Testis (tissue), 3 donors: ENCODE data around the gene PSMD7. TPM values are rescaled to one million over a fixed set of nuclear protein-coding genes. Genes with fewer than 3 reads are reported as not detected.
"Not testable (repeated sequence)": the region's sequence is repeated elsewhere in the genome, so short reads cannot be mapped to it uniquely, and the experiment has no call there.

Experiments
- DNase-seq: peaks from one replicate; pipeline ENCODE4 v3.0.0-alpha.2; 2019
- H3K27ac ChIP-seq, 2 donors: fragments of 200-600 bp; sonication (generic); one replicate each; pipeline ENCODE4 v1.5.1; 2019
- H3K27me3 ChIP-seq: fragments of 200-600 bp; sonication (generic); one replicate; pipeline ENCODE4 v1.5.1; 2019
- H3K36me3 ChIP-seq: fragments of 200-600 bp; sonication (generic); one replicate; pipeline ENCODE4 v1.5.1; 2017; ENCODE audit warnings: low read depth; ENCODE audit errors: missing control alignments
- H3K4me1 ChIP-seq: fragments of 200-600 bp; sonication (generic); one replicate; pipeline ENCODE4 v1.5.1; 2019
- H3K4me3 ChIP-seq, 2 donors: fragments of 200-600 bp; sonication (generic); one replicate each; pipeline ENCODE4 v1.5.1; 2017 to 2019
- H3K9me3 ChIP-seq: fragments of 200-600 bp; sonication (generic); one replicate; pipeline ENCODE4 v1.5.1; 2017
- WGBS, 2 donors: methylation state at CpG; one replicate each; pipeline ENCODE4 v1.1.5; 2018; 5-methylcytosine and 5-hydroxymethylcytosine counted together
- intact Hi-C: fragments of 100-400 bp; cut with DNase I; formaldehyde crosslinking; loops from one replicate; pipeline ENCODE4 v1.15.1; 2023; ENCODE audit warnings: low total_unique reads
- polyA plus RNA-seq: library from polyadenylated mRNA; stranded (reverse); fragments of 350-450 nt; fragmentation: Illumina TruSeq; extraction: RNeasy Lipid Tissue Mini Kit (QIAGEN cat#74804); gene quantifications from one replicate; pipeline ENCODE4 v1.2.3, GENCODE V29; 2014; ENCODE audit warnings: low read depth, low replicate concordance; ENCODE audit not compliant: insufficient read depth
- total RNA-seq, 2 donors: library from RNA; depleted of rRNA; stranded (reverse); fragments of >200 nt; gene quantifications; one replicate each; pipeline ENCODE4 v1.2.3, GENCODE V29; 2016

PSMD7 gene
- total and polyA plus RNA-seq, 3 donors from 2014 or later, result 51.6 to 91.4 (median 61.4) TPM

DNA sequence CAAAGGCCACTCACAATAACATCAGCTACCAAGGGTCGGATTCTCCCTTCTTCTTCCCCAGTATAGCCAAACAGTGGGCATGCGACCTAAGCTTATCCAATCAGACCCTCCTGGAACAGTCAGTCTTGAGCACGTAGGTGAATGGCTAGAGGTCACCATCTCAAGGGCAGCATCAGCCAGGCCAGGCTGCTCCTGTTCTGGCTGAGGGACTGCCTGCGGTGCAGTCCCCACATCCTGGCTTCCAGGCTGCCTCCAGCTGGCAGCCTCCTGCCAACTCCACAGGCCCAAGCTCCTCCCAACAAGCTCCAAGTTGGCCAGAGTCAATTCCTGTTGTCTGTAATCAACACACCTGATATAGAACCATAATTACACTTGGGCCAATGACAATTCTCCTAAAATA is 56.4 kb downstream of the PSMD7 start:
- WGBS, 2 donors, result 69 to 78% methylated on average over 4 of the region's 4 CpGs
- DNase-seq, H3K9me3 ChIP-seq, H3K4me1 ChIP-seq, H3K27me3 ChIP-seq, H3K36me3 ChIP-seq, intact Hi-C loops, H3K27ac ChIP-seq, H3K4me3 ChIP-seq: not testable (repeated sequence)

Other genes starting within 250 kb of the PSMD7 start
- gene NPIPB15, start 79.5 kb downstream of the PSMD7 start, total RNA-seq, result 10 to 100 TPM; 18.5 to 56.1 TPM
- gene NPIPB15, start 79.5 kb downstream of the PSMD7 start, polyA plus RNA-seq, result 74.1 TPM
- 10 to 100 TPM; 16.4 to 42.8 TPM for gene CLEC18B, start 124.7 kb downstream of the PSMD7 start, total RNA-seq
- 13.7 TPM for gene CLEC18B, start 124.7 kb downstream of the PSMD7 start, polyA plus RNA-seq